HG02852 (cell line): Measurements from ENCODE around the gene INF2.
A peak's percentile ranks its signal among the peaks of the same experiment; 100 is the strongest.
"Not testable (repeated sequence)": the region's sequence is repeated elsewhere in the genome, so short reads cannot be mapped to it uniquely, and the experiment has no call there.

Experiments
- ATAC-seq: cut with Tn5 transposase; IDR thresholded peaks from one replicate; pipeline ENCODE4 v1.9.1; 2021; ENCODE audit warnings: mild to moderate bottlenecking, moderate library complexity; ENCODE audit not compliant: unreplicated experiment

INF2 gene

GRCh38 chr14:104747876-104748275 lies 58.5 kb downstream of the INF2 start:
- no peak for ATAC-seq

DNA sequence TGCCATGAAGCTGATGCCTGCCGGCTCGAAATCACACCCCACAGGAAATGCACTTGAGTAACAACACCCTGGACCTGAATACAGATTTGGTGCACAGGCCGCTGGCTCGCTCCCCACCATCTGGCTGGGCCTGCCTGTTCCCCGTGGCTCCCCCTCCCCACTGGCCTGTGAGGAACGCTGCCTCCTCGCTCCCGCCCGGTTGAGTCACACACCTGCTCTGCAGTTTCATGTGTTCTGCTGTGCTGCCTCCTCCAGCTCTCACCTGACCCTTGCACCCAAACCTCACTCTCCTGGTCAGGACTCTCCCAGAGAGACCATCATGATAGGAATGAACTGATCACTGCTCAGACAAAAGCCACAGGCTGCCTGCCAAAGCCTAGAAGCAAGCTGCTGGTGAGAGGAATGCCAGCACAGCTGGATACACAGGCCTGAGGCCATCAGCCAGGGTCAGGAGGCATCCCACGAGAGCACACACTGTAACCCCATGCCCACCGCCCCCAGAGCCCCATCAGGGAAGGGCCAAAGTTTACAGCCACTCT lies 59.8 kb downstream of the INF2 start:
- no peak for ATAC-seq

DNA sequence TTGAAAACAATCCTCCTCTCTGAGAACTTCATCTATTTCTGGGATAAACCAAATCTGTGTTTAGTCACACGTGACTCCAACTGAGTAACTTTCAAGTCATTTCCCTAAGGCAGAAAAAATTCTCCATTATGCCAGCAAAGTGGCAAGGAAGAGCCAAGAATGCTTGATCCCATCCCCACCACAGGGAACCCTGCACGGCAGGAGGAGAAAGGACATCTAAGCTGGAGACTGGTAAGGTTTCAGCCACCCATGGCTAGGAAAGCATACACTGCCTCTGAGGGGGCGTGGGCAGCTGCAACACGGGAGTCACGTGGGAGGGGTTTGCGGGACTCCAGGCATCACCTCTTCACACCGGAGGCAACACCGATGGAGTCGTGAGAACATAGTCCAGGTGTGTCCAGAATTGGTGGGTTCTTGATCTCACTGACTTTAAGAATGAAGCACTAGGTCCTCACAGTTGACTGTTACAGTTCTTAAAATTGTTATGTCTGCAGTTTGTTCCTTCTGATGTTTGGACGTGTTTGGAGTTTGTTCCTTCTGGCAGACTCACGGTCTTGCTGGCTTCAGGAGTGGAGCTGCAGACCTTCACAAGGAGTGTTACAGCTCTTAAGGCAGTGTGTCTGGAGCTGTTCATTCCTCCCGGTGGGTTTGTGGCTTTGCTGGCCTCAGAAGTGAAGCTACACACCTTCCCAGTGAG lies 60.8 kb downstream of the INF2 start:
- no peak for ATAC-seq

DNA sequence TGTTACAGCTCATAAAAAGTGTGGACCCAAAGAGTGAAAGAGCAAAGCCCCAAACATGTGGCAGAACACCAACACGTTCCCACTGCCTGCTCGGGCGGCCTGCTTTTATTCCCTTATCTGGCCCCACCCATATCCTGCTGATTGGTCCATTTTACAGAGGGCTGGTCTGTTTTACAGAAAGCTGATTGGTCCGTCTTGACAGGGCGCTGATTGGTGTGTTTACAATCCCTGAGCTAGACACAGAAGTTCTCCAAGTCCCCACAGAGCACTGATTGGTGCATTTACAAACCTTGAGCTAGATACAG lies 61.3 kb downstream of the INF2 start:
- not testable (repeated sequence) for ATAC-seq

GRCh38 chr14:104751539-104752422 lies 62.4 kb downstream of the INF2 start:
- no peak for ATAC-seq

DNA sequence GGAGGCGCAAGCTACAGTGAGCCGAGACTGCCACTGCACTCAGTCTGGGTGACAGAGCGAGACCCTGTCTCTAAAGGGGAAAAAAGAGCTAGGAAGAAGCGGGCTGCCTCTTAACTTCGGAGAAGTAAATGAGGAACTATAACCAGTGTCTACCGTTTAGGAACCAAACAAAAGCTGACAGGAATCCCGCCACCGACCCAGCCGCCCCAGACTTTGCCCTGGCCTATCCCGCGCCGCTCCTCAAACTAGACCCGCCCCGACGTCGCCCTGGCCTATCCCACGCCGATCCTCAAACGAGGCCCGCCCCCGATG lies 63.0 kb downstream of the INF2 start:
- no peak for ATAC-seq

DNA sequence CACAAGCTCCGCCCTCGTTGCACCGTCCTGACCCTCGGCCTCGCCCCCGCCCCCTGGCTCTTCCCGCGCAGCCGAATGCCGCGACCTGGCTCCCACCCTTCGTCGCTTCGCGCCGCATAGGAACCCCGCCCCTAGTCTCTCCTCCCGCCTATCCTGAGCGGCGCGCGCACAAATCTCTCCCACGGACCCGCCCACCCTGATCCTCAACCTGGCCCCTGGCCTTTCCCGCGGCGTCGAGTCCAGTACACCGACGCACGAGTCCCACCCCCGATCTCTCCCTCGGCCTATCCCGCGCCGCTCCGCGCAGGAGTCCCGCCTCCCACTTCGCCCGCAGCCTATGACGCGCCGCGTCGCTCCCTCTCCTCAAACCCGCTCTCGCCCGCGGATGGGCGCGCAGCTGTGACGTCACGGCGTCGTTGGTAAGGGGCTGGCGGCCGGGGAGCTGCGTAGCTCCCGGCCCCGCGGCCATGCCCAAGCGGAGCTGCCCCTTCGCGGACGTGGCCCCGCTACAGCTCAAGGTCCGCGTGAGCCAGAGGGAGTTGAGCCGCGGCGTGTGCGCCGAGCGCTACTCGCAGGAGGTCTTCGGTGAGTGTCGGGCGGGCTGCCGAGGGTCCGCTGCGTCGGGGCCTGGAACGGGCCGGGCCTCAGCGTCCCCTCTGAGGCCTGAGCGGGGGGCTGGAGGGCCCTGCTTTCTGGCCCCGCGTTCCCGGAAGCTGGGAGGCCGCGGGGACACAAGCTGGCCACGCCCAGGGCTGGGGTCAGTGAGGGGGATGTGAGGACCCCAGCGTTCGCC lies 63.5 kb downstream of the INF2 start, which contains the start of gene SIVA1:
SIVA1 (plus strand) TSS at position 413 of the 793 bp plus-strand sequence; CDS start at position 468, 55 bp downstream.
- peak; percentile 84 for ATAC-seq

GRCh38 chr14:104753528-104754212 lies 64.3 kb downstream of the INF2 start:
- no peak for ATAC-seq

DNA sequence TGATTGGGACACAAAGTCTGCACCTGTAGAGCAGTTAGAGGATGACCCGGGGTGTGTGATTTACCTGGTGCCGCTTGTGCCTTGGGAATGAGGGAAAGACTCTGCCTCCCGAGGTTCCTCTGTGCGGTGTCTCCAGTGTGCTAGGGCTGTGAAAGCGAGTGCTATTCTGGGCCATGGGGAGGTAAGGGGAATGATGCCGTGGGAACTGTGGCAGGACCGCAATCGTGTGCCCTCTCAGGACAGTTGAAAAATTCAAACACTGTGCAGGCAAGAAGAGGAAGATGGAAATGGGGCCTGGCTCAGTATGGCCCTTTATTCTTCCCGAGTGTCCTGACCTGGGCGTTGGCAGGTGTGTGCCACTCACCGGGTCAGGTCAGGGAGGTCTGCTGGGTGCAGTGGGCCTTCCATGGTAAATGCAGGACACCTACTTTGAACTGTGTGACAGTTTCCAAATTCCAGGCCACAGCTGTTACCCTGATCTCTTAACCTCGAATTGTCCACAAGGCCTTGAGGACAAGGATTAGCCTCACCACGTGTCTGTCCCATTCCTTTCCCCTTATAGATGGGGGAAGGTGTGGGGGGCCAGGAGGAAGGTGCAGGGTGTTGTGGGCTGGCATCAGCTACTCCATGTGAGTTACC lies 64.9 kb downstream of the INF2 start:
- no peak for ATAC-seq

DNA sequence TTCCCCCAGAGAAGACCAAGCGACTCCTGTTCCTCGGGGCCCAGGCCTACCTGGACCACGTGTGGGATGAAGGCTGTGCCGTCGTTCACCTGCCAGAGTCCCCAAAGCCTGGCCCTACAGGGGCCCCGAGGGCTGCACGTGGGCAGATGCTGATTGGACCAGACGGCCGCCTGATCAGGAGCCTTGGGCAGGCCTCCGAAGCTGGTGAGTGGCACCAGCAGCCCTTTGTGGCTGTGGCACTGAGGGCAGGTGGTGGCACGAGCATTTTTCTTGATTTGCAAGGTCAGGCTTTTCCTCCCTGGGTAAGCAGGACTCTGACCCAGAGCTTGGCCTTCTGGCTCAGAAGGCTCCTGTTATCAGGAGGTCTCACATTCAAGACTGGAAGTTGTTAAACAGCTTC lies 66.2 kb downstream of the INF2 start:
- ATAC-seq = no peak

DNA sequence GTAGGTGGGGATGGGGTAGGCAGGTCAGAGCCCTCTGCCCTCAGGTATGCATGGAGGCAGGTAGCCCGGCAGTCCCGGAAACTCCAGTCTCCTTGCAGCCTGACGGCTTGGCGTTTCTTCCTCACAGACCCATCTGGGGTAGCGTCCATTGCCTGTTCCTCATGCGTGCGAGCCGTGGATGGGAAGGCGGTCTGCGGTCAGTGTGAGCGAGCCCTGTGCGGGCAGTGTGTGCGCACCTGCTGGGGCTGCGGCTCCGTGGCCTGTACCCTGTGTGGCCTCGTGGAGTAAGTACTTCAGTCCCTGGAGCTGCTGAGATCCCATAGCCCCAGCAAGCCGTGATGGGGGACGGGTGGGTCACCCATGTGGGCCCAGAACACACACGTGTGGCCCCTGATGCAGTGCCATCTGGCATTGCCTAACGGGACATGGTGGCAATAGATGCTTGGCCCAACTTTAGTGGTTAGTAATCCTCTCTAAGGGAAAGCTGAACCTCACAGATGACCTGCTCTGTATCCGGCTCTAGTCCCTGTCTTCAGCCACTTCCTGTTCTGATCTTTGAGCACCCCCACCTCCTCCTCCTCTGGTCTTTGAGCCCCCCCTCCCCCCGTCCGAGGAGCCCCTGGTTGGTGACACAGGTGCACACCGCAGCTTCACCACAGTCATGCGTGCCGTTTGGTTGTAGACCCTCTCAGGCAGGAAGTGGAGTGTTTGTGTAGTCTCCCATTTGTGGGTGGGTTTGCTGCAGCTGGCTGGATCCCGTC lies 67.2 kb downstream of the INF2 start:
- ATAC-seq = no peak

DNA sequence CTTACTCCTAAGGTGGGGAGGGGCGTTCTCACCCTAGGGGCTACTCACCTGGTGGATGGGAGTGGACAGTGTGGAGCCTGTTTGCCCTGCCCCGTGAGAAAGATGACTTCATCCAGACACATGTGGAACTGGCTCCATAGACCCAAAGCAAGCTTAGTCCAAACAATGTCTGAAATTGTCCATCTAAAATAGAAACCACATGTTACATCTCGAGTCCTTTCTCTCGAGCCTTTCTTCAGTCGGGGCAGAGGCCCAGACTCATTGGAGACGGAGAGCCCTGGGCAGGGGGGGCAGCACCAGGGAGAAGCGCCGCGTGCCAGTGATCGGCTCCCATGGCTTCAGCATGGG lies 67.8 kb downstream of the INF2 start:
- no peak for ATAC-seq

DNA sequence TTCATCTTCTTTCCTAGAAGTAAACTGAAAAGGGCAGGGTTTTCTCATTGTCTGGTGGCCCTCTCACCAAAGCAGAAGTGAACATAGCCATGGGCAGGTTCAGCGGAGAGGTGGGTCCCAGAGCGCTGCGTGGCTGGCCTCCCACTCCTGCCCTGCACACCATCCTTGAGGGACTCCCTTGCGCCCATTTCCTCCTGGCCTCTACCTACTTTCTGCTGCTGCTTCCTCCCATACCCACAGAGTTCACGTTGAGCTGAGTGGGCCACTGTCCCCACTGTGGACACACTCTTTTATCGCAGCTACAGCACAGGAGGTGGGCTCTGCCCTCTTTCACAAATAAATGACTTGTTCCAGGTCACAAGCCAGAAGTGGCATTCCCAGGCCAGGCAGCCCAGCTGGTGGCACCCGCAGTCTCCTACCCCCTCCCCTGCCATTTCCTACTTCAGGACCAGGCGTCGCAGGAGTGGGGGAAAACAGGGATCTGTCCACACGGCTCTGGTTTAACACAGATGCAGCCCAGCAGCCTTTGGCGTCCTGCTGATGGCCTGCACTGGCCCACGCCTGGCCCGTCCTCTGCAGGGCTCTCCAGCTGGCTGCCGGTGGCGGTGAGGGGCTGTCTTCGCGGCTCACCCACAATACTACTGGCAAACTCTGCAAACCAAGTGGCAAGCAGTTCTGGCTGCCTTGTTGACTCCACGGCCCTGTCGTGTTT lies 68.4 kb downstream of the INF2 start:
- ATAC-seq = no peak

GRCh38 chr14:104758981-104759969 lies 69.9 kb downstream of the INF2 start:
- ATAC-seq = no peak

DNA sequence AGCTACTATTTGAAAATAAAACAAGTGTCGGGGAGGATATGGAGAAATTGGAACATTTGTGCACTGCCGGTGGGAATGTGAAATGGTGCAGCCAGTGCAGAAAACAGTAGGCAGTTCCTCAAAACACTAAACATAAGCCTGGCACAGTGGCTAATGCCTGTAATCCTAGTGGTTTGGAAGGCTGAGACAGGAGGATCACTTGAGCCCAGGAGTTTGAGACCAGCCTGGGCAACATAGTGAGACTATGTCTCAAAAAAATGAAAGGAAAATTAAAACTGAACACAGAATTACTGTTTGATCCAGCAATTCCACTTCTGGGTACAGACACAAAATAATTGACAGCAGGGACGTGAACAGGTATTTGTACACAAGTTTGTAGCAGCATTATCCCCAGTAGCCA lies 76.1 kb downstream of the INF2 start:
- no peak for ATAC-seq

- ATAC-seq = no peak
Measured at GRCh38 chr14:104766256-104766862, 76.9 kb downstream of the INF2 start.

DNA sequence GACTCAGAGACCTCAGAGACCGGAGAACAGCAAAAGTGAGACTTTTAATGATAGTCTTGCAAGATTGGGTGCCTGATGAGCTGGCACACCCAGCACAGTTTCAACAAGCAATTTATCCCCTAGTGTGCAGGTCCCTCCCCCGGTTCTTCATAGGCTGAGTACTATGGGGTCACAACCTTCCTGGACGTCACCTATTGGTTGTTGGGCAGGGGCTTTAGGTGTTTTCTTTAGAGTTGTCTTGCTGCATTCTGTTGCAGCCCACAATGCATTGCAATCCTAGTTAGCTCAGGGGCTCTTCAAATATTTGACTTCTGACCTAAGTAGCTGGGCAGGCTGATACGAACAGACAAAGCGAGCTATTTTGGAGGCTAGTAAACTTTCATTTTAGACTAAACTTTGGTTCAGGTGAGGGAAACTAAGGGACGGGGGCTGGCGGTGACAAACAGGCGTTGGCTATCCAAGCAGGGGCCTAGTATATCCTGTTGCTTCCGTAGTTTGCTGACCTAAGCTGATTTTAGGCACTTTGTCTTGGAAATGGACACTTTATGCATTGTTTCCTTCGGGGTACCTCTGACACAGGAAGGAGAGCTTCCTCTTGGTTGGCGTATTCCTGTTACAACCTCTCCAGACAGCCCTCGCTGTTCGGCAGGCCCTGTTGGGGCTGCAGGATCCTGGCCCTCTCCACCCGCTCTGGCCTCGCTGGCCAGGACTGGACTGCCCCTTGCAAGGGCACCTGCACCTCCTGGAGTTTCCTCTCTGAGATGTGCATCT lies 77.6 kb downstream of the INF2 start:
- ATAC-seq = no peak
